Measurements from ENCODE around the gene HEATR5B.
A peak's percentile ranks its signal among the peaks of the same experiment; 100 is the strongest.
"Not testable (repeated sequence)": the region's sequence is repeated elsewhere in the genome, so short reads cannot be mapped to it uniquely, and the experiment has no call there.

Gene HEATR5B

GRCh38 chr2:36954977-36955607 lies 129.1 kb downstream of the HEATR5B start:
- Mint-ChIP-seq H3K4me1 (ENCODE audit: low read depth) (peaks cover 31% of the 10 kb centered on the region), H3K27ac (no peak overlapping the region)

GRCh38 chr2:36952748-36953197 lies 131.4 kb downstream of the HEATR5B start:
- Mint-ChIP-seq H3K36me3 (ENCODE audit: low read depth) (peaks cover 6% of the 10 kb centered on the region), H3K4me1 (ENCODE audit: low read depth) (peaks cover 25% of the 10 kb centered on the region)

More at GRCh38 chr2:36954977-36955607, 129.1 kb downstream of the HEATR5B start:
- Mint-ChIP-seq H3K9me3 (no peaks in the 10 kb centered on the region), H3K36me3 (ENCODE audit: low read depth) (peaks cover 8% of the 10 kb centered on the region), H3K4me3 (no peak overlapping the region), H3K27me3 (no peaks in the 10 kb centered on the region)

GRCh38 chr2:36951574-36951973 lies 132.6 kb downstream of the HEATR5B start:
- H3K36me3 Mint-ChIP-seq (ENCODE audit: low read depth), result peaks cover 6% of the 10 kb centered on the region
- no peaks in the 10 kb centered on the region for H3K27me3 Mint-ChIP-seq
- no peak overlapping the region for H3K4me3 Mint-ChIP-seq
- H3K27ac Mint-ChIP-seq, result no peak overlapping the region
- H3K4me1 Mint-ChIP-seq (ENCODE audit: low read depth), result peaks cover 25% of the 10 kb centered on the region
- no peaks in the 10 kb centered on the region for H3K9me3 Mint-ChIP-seq

More at GRCh38 chr2:36952748-36953197, 131.4 kb downstream of the HEATR5B start:
- H3K27ac Mint-ChIP-seq, result no peak overlapping the region
- no peaks in the 10 kb centered on the region for H3K27me3 Mint-ChIP-seq
- H3K9me3 Mint-ChIP-seq, result no peaks in the 10 kb centered on the region
- no peak overlapping the region for H3K4me3 Mint-ChIP-seq

GRCh38 chr2:36951027-36951518 lies 133.1 kb downstream of the HEATR5B start:
- H3K27me3 Mint-ChIP-seq, result no peaks in the 10 kb centered on the region
- H3K36me3 Mint-ChIP-seq (ENCODE audit: low read depth), result peaks cover 6% of the 10 kb centered on the region
- peaks cover 25% of the 10 kb centered on the region for H3K4me1 Mint-ChIP-seq (ENCODE audit: low read depth)
- H3K27ac Mint-ChIP-seq, result peak overlapping the region; percentile 17
- H3K4me3 Mint-ChIP-seq, result no peak overlapping the region
- no peaks in the 10 kb centered on the region for H3K9me3 Mint-ChIP-seq

GRCh38 chr2:36949845-36950244 lies 134.3 kb downstream of the HEATR5B start:
- H3K4me3 Mint-ChIP-seq, result no peak overlapping the region
- H3K4me1 Mint-ChIP-seq (ENCODE audit: low read depth), result peaks cover 25% of the 10 kb centered on the region
- no peaks in the 10 kb centered on the region for H3K27me3 Mint-ChIP-seq
- H3K27ac Mint-ChIP-seq, result peak overlapping the region; percentile 23
- H3K9me3 Mint-ChIP-seq, result no peaks in the 10 kb centered on the region
- peaks cover 6% of the 10 kb centered on the region for H3K36me3 Mint-ChIP-seq (ENCODE audit: low read depth)

- not testable (repeated sequence) for H3K27me3 Mint-ChIP-seq; H3K4me3 Mint-ChIP-seq; H3K27ac Mint-ChIP-seq; H3K9me3 Mint-ChIP-seq; H3K4me1 Mint-ChIP-seq (ENCODE audit: low read depth); H3K36me3 Mint-ChIP-seq (ENCODE audit: low read depth)
Observed at GRCh38 chr2:36945240-36945639, 138.9 kb downstream of the HEATR5B start.

- H3K4me3 Mint-ChIP-seq, result no peak overlapping the region
- H3K27ac Mint-ChIP-seq, result no peak overlapping the region
- no peaks in the 10 kb centered on the region for H3K27me3 Mint-ChIP-seq
- peaks cover 5% of the 10 kb centered on the region for H3K36me3 Mint-ChIP-seq (ENCODE audit: low read depth)
- no peaks in the 10 kb centered on the region for H3K9me3 Mint-ChIP-seq
- H3K4me1 Mint-ChIP-seq (ENCODE audit: low read depth), result peaks cover 4% of the 10 kb centered on the region
Observed at GRCh38 chr2:36941867-36942266, 142.3 kb downstream of the HEATR5B start.

GRCh38 chr2:36936526-36936925 lies 147.6 kb downstream of the HEATR5B start:
- not testable (repeated sequence) for H3K4me1 Mint-ChIP-seq (ENCODE audit: low read depth); H3K4me3 Mint-ChIP-seq; H3K27ac Mint-ChIP-seq; H3K9me3 Mint-ChIP-seq; H3K27me3 Mint-ChIP-seq; H3K36me3 Mint-ChIP-seq (ENCODE audit: low read depth)

- not testable (repeated sequence) for H3K4me1 Mint-ChIP-seq (ENCODE audit: low read depth); H3K9me3 Mint-ChIP-seq; H3K4me3 Mint-ChIP-seq; H3K27ac Mint-ChIP-seq; H3K27me3 Mint-ChIP-seq; H3K36me3 Mint-ChIP-seq (ENCODE audit: low read depth)
Observed at GRCh38 chr2:36931688-36932087, 152.5 kb downstream of the HEATR5B start.
